GM19455 (cell line): Measurements from ENCODE around the gene PACS1.

Experiments
- ATAC-seq: cut with Tn5 transposase; IDR thresholded peaks from one replicate; pipeline ENCODE4 v1.9.1; 2021; ENCODE audit not compliant: unreplicated experiment

Gene PACS1

DNA sequence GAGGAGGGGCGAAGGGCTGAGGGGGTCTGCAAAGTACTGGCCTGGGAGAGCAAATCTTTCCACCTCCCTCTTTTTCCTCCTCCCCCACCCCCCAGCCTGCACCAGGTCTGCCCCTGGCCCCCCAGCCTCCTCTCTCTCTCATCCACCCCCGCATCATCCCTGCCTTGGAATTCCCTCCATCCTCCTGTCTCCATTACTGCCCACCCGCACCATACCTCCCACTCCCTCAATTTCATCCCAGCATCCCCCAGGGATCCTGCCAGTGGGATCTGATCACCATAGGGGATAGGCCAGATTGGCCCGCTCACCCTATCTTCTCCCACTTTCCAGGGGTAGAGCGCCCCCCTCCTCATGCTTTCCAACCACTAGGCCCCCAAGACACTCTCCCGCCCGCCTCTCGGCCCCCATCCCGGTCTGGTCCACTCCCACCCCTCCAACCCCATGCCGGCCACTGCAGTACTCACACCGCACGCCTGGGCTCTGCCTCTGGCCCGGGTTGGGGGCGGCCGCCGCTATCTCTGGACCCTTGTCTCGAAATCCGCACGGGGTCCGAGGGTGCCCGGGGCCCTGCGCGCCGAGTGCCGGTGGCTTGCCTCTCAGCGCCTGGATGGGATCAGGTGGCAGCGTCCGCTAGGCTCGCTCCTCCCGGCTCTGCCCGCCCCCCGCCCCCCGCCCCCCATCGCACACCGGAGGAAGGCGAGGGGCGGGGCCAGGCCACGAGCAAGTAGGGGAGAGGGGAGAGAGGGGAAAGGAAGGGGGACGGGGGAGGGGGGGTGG, 21.3 kb upstream of the PACS1 start, which contains the start of gene GAL3ST3:
TSS of gene GAL3ST3 (minus strand) at position 615 of the 777 bp plus-strand sequence. CDS start 3,746 bp downstream, outside the sequence.
- ATAC-seq = no peak

DNA sequence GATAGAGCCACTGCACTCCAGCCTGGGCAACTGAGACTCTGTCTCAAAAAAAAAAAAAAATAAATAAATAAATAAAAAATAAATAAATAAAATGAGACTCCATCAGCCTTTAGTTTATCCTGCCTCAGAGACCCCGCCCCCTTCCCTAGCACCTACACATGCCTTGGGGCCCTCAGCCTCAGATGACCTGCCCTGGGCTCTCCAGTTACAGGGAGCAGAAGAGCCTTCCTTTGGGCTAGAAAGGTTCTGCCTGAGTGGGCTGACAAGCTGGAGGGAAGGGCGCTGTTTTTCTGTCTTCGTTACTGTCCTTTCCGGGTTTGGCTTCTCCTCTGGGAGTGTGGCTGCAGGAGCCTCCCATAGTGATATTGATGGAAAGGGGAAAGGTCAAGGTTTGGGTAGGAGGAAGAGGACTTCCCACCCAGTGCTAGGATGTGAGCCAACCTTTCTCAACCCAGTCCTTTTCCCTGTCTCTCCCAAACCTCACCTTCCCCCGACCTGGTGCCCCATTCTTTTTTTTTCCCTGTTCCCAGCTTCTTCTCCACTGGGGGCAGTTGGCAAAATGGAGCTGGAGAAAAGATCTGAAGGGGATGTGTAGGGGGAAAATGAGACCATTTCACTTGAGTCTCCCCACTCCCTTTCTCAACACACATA, 19.4 kb upstream of the PACS1 start:
- ATAC-seq = no peak

DNA sequence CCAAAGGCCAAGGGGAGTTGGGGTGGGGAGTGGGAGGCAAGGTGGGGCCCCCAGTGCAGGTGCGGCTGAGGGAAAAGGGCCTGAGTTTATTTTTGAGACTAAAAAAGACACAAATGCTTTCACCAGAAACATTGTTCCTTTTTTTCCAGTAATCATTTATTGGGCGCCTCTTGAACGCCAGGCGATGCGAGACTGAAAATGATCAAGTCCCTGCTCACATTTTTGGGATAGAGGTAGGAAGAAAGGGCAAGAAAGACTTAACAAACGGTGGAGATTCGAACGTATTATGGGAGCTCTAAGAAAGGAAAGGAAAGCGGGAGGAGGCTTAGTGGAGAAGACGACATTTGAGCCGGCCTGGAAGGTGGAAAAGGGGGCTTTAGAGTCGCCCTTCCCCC, 18.7 kb upstream of the PACS1 start:
- no peak for ATAC-seq

DNA sequence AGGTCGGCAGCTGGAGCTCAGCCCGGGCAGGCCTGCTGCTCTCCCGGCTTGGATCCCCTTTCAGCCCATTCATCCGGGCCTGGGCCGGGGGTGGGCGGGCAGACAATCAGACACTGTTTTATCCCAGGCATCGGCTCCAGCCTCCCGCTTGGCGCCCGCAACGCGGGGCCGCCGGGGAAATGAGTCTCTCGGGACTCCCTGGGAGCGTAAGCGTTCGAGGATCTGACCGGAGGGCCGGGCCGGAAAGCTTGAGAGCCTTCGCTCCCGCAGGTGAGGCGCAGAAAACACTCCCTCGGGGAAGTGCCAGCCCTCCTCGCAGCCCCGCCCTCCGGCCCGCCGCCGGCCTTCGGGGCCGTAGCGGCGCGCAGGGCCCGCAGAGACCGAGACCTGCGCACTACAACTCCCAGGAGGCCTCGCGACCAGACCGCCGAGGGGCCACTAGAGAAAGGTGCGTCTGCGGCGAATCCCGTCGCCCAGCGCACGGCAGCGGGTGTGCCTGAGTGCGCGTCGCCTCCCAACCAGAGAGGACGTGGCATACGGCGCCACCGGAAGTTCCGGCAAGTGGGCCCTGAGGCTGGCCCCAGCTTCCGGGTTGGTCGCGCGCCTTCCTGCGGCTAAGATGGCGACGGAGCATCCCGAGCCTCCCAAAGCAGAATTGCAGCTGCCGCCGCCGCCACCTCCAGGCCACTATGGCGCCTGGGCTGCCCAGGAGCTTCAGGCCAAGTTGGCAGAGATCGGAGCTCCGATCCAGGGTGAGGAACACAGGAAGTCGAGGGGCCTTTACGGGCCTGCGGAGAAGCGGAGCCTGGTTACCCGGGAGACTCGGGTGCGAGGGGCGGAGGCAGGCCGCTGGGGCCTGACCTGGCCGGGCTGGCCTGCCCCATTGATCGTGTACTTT, 18.1 kb upstream of the PACS1 start, which contains the start of gene SF3B2:
TSS of gene SF3B2 (plus strand) at position 599 of the 898 bp plus-strand sequence. CDS start at position 620, 21 bp downstream.
- peak; percentile 94 for ATAC-seq

DNA sequence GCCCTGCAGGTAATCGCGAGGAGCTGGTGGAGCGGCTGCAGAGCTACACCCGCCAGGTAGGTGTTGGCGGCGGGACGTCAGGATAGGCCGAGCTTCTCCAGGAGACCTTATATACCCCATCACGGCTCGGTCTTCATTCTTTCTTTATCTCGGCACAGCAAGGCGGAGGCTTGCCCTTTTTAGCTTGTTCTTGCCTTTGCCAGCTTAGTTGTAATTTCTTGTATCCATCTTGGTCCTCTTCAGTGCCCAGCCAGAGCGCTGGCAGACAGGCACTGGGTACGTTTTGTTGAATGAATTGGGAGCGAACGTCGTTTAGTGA, 17.4 kb upstream of the PACS1 start:
- ATAC-seq = no peak

DNA sequence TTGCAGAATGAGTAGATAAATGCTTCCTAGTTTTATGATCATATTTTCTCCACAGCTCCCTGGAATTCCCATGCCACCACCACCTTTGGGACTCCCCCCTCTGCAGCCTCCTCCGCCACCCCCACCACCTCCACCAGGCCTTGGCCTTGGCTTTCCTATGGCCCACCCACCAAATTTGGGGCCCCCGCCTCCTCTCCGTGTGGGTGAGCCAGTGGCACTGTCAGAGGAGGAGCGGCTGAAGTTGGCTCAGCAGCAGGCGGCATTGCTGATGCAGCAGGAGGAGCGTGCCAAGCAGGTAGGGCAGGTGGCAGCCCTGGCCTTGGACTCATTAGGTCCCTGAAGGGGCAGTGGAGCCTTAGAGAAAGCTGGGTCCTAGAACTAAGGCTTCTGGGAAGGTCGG, 15.1 kb upstream of the PACS1 start:
- no peak for ATAC-seq

DNA sequence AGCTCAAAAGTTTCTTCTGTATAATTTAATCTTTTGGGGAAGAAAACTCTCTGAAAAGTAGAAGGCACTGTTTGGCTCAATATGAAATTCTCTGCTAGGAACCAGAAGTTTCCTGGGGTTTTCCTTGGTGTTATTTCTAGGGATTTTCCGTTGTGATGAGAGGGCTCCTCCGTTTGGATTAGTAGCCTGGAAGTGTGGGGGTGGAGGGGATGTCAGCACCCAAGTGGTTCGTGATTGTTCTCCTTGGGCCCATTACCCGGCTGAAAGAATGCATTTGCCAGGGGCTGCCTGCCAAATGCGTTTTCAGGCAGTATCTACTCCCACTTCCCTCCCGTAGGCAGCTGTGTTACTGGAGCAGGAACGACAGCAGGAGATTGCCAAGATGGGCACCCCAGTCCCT, 13.6 kb upstream of the PACS1 start:
- ATAC-seq = no peak

DNA sequence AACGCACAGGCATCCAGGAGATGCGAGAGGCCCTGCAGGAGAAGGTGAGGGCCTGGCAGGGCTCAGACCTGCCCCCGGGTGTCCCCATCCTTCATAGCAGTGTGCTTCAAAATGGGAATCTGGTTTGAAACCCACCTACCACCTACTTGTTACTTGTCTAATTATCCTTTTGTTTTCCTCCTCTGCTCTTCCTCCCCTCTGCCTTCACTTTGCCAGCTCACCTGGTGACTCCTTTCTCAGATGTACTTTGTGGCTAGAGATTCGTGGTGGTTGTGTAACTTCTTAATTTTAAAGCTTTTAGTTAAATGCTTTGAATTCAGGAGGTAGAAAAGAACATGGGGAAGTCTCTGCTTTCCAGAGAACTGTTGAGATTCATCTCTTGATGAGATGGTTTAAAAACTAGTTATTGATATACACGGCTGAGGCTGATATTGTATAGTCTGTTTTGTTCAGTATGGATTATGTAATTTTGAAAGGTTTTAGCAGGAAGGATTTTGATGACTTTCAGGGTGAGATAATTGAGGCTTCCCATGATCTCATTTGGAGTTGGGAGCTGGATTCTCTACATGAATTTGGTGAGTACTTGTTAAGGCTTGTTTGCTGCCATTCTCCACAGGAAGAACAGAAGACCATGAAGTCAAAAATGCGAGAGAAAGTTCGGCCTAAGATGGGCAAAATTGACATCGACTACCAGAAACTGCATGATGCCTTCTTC, 9.9 kb upstream of the PACS1 start:
- no peak for ATAC-seq

DNA sequence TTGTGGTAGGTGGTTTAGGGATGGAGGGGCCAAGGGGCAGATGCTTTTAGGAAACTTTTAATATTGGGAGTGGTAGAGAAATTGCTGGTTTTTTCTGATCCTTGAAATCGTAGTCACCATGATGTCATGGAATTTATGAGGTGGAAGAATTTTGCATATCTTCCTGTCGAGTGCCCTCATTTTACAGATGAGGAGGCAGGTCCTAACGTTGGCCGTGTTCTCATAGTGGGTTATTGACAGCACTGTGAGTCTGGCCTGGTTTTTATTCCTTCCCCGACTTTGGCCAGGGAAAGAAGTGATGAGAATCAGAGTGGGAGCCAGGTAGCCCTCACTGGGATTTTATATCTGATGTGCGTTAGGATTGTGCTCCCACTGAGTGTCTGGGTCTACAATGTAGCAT, 8.8 kb upstream of the PACS1 start:
- no peak for ATAC-seq

DNA sequence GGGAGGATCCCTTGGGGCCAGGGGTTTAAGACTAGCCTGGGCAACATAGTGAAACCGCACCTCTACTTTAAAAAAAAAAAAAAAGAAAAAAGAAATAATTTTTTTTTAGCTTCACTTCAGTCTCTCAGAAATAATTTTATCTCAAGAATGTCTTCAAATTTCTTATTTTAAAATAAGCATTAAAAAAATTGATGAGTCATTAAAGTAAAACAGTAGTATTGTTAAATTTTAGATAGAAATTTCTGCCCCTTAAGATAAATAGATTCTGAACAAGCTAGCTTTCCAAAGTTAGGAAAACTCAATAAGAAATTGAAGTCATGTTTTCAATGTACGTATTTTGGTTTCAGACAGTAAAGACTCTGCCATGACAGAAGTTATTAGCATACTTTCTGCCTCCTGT, 7.7 kb upstream of the PACS1 start:
- no peak for ATAC-seq

DNA sequence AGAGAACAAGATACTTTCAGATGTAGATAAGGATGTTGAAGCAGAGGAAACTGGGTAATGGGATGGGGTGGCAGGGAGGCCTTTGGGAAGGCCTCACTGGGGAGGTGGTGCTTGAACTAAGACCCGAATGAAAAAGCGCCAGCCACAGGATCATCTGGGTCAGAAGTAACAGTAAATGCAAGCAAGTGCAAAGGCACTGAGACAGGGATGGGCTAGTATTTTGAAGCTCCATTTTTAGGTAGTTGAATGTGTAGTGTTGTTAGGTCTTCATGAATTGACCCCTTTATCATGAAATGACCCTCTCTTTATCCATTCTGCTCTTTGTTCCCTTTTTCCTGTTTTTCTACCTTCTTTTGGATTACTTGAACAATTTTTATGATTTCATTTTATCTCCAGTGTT, 6.2 kb upstream of the PACS1 start:
- ATAC-seq = no peak

DNA sequence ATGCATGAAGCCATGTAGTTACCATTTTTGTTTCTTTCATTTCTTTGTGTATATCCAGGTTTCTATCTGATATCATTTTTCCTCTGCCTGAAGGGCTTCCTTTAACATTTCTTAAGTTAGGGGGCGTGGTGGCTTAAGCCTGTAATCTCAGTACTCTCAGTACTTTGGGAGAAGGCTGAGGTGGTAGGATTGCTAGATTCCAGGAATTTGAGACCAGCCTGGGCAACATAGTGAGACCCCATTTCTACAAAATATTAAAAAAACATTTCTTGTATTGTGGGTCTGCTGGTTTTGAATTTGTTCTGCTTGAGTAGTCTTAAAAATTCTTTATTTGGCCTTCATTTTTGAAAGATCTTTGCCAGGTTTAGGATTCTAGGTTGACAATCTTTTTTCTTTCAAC, 5.5 kb upstream of the PACS1 start:
- ATAC-seq = no peak

DNA sequence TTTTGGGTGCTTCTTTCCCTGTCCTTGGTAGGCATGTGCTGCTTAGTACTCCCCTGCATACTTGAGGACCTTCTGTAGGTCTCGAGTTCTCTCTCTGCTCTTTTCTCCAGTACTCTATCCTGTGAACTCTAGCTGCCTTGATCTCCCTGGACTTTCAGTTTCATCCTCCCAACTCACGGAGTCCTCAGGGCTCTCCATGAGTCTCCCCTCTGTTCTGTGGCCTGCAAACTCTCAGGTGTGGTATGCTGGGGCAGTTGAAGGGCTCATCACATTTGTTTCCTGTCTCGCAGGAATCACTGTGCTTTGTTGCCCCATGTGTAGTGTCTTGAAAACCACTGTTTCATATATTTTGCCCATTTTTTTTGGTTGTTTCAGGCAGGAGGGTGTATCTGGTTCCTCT, 3.3 kb upstream of the PACS1 start:
- no peak for ATAC-seq

DNA sequence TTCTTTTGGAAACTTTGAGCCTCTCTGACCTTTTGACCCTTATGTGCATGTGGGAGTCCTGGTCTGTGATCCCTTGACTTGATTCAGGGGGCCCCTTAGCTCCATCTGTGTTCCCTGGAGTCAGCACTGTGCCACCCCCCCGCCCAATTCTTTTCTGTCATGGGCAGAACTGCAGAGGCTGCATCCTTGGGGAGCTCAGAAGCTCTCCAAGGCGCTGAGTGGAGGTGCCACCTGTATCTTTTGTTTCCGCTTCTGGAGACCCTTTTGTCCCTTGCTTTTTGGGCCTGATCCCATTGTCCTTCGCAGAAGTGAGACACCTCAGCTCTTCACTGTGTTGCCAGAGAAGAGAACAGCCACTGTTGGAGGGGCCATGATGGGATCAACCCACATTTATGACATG, 2.4 kb upstream of the PACS1 start:
- no peak for ATAC-seq

DNA sequence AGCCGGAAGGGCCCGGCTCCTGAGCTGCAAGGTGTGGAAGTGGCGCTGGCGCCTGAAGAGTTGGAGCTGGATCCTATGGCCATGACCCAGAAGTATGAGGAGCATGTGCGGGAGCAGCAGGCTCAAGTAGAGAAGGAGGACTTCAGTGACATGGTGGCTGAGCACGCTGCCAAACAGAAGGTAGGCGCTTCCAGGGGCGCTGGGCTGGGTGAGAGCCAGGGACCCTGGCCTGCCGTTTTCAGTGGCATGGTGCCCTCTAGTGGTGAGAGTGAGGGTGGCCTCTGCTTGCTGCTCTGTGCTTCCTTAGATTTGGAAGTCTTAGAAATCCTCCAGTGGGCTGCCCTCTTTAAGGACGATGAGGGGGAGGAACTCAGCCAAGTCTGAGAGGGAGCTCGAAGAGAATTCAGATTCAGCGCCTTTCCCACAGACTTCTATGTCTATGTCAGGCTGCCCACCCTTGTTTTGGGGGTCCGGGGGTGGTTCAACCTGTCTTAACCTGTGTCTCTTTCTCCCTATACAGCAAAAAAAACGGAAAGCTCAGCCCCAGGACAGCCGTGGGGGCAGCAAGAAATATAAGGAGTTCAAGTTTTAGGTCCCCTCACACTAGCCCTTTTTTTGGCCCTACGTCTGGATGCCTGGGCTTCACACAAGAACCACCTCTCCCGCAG, 1.8 kb upstream of the PACS1 start:
- no peak for ATAC-seq

DNA sequence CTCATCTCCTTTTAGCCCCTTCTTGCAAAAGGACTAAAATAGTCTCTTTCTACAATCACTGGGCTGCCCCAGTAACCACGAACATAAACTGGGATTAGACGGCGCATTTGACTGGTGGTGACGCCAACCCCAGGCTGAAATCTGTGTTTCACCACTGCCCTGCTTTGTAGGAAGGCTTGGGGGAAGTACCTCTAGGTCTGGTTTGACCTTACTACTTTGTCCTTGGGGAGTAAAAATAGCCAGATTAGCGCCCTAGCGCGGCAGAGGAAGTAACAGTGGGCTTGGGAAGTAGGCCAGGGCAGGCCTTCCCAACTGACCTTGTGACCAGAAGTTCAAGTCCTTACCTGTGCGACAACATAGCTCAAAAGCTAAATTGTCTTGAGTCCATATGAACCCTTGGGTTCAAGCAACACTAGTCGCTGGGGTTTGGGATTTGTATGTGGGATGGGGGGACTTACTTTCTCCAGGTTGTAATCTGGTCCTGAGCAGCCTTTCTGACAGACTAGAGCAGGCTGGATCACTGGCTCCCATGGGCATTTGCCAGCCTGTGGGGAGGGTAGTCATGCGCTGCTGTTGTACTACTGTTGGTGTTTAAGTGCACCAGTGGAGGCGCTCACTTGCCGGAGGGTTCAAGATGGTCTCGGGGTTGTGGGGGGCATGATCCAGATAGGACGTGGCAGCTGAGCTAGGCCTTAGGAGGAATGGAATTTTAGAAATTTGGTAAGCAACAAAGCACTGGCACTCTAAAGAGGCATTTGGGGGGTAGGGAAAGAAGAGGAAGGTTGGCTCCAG, 953 bp upstream of the PACS1 start:
- ATAC-seq = peak; percentile 16

DNA sequence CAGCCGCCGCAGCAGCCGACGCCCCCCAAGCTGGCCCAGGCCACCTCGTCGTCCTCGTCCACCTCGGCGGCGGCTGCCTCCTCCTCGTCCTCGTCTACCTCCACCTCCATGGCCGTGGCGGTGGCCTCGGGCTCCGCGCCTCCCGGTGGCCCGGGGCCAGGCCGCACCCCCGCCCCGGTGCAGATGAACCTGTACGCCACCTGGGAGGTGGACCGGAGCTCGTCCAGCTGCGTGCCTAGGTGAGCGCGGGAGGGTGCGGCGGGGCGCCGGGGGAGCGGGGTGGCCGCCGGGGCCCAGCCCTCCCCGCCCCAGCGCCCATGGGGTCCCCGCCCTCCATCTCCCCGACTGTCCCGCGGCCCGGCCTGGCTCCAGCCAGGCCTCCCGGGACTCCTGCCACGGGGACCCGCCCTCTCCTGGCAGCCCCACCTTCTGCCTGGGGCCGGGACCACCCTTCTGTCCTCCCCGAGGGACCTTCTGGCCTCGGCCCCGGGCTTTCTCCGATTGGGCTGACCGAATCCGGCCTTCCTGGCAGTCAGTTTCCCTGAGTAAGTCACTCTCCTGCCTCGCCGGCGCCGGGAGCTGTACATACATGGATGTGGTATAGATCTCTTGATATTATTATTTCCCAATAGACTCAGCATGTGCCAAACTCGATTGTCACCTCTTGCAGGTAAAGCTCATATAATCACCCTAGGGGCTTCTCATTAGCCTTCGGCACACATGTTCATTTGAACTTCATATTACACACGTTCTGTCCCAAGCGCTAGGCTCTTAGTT, 720 bp downstream of the PACS1 start:
- ATAC-seq = peak; percentile 9

DNA sequence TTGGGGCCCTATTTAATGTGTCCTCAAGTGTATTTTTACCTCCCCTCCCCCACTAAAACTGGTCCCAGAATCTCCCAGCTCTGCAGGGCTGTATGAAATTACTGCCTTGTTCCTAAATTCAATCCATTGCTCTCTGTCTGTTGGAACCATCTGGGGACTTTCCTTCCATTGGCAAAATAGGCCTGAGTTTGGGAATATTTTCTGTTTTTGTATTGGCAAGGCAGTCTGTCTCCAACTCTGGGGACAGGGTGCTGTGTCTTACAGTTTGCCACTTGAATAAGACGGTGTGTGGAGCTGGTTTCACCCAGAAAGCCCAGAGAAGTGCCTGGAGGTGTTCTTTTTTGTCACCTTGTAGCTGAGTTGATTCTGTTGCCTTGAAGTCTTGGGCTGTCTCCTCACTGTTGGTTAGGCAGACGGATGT, 1.3 kb downstream of the PACS1 start:
- no peak for ATAC-seq

DNA sequence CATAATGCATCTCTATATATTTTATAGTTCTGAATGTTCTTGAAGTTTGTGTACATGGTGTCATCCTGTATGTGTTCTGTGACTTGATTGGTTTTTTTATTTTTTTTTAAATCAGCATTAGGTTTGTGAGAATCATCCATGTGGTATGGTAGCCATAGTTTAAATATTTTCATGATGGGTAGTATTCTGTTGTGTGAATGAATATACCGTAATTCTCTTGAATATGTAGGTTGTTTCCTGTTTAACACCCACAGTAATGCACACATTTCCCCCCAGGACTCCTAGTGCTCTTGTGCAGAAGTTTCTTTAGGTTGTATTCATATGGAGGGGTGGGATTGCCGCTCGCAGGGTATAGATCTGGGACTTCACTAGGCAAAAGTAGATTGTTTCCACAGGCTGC, 2.0 kb downstream of the PACS1 start:
- no peak for ATAC-seq
